Activated CD4-positive, alpha-beta T cell treated with anti-CD3 and anti-CD28 coated beads, Interleukin-2, amount 50 U/mL, for 4 hours (primary cell): ENCODE data around the gene PES1.
"Not testable (repeated sequence)": the region's sequence is repeated elsewhere in the genome, so short reads cannot be mapped to it uniquely, and the experiment has no call there.

Source experiments
- DNase-seq, 2 experiments: peaks; one replicate each; pipeline ENCODE4 v3.0.0-alpha.2; 2020

The PES1 gene

DNA sequence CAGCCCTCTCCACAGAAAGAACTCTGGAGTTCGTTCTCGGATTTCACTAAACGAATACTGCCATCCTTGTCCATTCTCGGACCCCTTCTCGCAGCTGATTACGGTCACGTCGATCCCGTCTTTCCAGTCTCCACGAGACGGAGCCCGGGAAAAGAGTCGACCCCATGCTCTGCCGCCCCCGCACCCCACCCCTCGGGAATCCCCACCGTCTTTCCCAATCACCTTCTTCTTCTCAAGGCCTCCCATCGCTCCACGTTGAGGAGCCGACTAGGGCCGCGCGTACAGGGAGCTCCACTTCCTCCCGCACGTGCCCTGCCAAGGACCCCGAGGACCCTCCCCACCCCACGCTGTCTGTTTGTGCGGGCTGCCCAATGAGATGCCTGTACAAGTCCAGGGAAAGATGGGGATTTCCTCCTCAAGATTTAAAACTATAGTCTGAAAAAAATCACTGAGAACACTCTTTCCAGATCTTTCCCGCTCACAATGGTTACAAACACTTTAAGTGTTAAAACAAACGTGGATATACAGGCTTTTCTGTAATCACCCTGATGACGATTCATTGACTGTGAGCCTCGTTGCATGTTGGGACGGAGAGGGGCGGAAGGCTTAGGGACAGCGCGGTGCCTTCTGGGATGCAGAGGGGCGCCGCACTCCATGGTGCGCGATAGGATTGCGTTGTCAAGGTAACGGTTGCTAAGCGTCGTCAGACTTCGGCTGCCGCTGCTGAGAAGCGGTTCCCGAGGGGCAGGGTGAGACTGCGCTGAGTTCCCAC is at the start of gene PES1:
TSS of gene PES1 (minus strand) at position 323 of the 772 bp plus-strand sequence. CDS start at position 246, 77 bp downstream.
- DNase-seq = peak; percentile 93 to 94

DNA sequence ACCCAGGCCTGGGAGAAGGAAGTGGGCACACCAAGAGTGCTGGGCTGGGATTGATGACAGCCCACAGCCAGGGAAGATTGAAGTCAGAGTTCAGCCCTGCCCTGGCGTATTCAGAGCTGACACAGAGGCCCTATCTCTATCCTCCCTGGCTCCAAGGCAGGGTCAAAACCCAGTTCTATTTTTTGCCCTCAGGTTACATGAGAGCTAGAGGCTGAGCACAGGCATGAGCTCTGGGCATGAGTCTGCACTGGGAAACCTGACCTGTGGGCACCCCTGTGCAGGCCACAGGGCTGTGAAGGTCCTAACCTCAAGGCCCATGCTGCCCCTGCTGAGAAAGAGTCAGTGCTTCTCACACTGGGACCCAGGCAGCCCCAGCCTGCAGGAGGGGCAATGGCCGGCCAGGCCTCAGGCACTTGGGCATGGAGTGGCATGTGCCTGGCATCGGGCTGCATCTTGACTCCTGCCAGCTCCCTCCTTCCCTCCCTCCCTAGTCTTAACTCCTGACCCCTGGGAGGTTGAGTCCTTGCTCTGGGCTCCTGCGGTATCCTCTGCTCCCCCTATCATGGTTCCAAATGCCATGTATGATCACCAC is 49.2 kb upstream of the PES1 start:
- DNase-seq = no peak

DNA sequence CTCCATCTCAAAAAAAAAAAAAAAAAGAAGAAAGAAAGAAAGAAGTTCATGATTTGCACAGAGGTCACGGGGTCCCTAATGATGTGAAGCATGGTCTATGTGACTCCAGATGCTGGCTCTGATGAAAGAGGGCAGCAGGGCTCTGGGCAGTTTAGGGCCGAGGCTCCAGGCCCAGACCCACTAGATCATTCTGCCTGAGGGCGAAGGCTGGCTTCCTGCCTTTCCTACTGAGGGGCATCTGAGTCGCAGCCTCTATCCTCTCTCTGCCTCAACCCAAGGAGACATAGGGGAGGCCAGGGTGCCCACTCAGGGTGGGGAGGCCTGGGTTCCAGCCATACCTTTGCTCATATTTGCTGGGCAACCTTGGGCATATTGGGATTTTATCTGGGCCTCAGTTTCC is 48.7 kb upstream of the PES1 start:
- DNase-seq = no peak

DNA sequence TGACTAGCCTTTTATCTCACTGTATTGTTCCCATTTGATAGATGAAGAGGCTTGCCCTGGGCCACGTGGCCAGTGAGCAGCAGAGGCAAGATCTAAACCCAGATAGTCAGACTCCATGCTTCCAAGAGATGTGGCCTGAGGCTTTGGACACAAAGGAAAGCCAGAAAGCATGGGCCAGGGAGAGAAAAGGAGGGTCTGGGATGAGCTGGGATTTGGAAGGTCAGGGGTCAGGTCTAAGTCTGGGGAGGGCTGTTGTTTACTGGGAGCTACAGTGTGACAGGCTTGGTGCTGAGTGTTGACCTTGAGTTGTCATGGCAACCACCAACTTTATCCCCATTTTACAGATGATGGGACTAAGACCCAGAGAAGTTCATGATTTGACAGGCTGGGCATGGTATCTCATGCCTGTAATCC is 46.0 kb upstream of the PES1 start:
- no peak for DNase-seq

DNA sequence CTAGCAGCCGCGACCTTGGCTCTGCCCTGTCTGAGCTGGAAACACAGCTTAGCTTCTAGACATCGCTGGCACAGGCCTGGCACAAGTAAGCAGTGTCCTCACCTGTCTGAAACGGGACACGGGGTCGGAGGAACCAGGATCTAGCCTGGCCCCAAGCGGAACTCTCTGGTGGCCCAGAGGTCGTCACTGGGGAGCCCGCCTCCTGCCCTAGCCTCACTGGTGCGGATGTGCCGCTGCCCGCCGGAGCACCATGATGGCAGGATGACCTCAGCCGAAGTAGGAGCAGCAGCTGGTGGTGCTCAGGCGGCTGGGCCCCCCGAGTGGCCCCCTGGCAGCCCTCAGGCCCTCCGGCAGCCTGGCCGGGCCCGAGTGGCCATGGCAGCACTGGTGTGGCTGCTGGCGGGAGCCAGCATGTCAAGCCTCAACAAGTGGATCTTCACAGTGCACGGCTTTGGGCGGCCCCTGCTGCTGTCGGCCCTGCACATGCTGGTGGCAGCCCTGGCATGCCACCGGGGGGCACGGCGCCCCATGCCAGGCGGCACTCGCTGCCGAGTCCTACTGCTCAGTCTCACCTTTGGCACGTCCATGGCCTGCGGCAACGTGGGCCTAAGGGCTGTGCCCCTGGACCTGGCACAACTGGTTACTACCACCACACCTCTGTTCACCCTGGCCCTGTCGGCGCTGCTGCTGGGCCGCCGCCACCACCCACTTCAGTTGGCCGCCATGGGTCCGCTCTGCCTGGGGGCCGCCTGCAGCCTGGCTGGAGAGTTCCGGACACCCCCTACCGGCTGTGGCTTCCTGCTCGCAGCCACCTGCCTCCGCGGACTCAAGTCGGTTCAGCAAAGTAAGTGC is 44.7 kb upstream of the PES1 start:
- peak in 1 of 2 experiments; percentile 3 for DNase-seq

DNA sequence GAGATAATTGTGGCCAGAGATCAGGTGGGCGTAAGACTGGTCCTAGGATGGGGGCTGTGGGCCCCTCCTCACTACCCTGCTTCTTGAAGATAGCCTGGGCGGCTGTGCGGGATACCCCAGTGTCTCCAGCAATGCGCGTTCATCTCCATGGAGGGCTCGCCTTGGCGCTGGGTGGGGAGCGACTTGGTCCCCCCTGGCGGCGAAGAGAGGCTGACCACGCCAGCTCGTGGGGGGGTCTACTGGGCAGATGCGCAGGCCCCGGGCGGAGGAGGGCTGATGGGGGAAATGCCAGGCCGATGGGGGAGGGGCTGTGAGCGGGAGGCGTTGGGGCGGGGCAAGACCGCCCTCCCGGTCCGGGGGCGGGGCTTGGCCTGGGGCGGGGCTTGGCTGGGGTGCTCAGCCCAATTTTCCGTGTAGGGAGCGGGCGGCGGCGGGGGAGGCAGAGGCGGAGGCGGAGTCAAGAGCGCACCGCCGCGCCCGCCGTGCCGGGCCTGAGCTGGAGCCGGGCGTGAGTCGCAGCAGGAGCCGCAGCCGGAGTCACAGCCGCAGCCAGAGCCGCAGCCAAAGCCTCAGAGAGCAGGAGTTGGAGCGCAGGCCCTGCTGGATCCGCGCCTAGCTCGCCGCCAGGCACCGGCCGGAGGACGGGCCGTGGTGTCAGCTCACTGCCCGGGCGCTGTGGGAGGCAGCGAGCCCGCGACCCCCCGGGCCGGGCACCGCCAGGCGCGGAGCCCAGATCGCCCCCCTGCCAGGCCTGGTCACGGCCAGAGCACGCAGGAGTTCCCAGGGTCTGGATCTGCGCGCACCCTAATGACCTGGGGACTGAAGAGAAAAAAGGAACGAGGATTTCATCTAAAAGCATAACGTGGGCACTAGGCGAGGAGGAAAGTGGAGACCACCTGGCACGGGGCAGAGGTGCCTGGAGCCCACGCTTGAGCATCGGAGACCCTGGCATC is 43.8 kb upstream of the PES1 start, which contains the start of gene SLC35E4:
TSS of gene SLC35E4 (plus strand) at position 509 of the 953 bp plus-strand sequence. CDS start 670 bp downstream, outside the sequence.
- DNase-seq = peak; percentile 94 to 95

DNA sequence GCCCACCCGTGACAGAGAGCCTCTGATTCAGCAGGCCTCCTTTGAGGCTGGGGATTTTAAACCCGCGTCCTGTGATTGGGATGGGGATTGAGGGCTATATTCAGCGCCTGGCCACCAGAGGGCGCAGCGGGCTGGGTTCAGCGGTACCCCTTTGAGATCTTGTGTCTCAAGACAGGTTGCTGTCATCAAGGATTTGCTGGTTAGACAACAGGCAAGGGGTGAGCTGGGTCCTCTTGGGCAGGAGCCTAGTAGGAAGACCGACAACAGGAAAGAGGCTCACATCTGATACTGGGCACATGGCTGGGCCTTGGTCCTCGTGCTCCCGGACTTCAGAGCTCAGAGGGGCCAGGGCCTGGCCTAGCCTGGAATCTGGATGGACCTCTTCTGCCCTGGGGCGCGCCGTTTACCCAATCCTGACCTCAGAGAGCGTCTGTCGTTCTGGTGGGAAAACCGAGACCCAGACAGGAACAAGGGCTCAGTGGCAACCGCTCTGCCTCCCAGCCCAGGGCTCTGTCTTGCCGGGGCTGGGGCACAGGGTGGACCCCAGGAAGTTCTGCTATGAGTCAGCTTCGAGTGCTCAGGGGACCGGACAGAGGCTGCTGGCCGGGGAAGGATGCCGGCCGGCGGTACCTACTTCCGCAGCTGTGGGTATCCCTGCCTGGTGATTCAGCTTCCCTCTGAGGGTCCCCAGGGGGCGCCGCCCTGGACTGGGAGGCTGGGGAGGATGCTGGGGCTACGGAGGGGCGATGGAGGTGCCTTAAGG is 42.9 kb upstream of the PES1 start:
- DNase-seq = peak; percentile 89 to 90

DNA sequence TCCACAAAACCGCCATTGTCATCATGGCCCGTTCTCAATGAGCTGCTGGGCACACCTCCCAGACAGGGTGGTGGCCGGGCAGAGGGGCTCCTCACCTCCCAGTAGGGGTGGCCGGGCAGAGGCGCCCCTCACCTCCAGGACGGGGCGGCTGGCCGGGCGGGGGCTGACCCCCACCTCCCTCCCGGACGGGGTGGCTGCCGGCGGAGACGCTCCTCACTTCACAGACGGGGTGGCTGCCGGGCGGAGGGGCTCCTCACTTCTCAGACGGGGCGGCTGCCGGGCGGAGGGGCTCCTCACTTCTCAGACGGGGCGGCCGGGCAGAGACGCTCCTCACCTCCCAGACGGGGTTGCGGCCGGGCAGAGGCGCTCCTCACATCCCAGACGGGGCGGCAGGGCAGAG is 39.8 kb upstream of the PES1 start:
- DNase-seq = not testable (repeated sequence)

DNA sequence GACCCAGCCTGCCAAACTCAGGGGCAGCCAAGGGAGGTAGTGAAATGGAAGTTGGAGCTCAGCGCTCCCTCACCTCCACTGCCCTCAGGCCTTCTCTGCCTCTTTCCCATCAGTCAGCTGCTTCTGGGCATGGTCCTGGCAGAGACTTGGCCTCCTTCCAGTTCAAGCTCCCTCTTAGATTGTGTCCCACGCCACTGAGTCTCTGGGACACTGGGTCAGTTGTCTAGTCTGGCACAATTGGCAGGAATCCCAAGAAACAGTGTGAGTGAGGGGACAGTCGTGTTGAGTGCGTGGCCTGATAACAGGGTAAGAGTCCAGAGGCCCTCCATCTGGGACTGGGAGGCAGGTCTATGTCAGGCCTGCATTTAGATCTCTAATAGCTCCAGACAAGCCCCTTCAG is 36.8 kb upstream of the PES1 start:
- no peak for DNase-seq

DNA sequence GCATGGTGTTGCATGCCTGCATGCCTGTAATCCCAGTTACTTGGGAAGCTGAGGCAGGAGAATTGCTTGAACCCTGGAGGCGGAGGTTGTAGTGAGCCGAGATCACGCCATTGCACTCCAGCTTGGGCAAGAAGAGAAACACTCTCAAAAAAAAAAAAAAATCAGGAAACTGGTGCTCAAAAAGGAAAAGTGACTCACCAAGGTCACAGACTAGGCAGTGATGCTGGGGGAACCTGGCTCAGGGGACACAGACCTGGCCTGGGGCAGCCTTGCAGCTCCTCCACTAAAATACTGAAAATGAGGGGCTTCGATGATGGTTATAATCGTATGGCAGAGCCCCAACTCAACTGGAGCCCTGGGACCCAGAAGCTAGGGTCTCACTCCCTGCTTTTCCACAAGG is 35.8 kb upstream of the PES1 start:
- DNase-seq = no peak

DNA sequence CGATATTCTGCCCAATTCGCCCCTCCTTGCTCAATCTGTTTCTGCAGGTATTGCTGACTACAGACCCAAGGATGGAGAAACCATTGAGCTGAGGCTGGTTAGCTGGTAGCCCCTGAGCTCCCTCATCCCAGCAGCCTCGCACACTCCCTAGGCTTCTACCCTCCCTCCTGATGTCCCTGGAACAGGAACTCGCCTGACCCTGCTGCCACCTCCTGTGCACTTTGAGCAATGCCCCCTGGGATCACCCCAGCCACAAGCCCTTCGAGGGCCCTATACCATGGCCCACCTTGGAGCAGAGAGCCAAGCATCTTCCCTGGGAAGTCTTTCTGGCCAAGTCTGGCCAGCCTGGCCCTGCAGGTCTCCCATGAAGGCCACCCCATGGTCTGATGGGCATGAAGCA is 34.7 kb upstream of the PES1 start:
- no peak for DNase-seq

DNA sequence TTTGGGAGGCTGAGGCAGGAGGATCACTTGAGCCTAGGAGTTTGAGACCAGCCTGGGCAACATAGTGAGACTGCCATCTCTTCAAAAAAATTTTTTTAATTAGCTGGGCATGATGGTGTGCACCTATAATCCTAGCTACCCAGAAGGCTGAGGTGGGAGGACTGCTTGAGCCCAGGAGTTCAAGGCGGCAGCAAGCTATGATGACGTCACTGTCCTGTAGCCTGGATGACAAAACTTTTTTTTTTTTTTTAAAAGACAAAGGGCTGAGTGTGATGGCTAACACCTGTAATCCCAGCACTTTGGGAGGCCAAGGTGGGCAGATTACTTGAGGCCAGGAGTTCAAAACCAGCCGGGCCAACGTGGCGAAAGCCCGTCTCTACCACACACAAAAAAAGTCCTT is 28.2 kb upstream of the PES1 start:
- not testable (repeated sequence) for DNase-seq

DNA sequence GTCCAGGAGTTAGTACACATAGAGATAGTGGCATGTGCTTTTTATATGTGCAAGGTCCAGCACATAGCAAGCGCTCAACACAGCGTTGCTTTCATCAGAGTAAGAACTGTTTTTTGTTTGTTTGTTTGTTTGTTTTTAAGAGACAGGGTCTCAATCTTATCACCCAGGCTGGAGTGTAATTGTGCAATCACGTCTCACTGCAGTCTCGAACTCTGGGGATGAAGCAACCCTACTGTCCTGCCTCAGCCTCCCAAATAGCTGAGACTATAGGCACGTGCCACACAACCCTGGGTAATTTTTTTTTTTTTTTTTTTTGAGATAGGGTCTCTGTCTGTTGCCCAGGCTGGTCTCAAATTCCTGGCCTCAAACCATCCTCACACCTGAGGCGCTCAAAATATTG is 26.1 kb upstream of the PES1 start:
- no peak for DNase-seq

DNA sequence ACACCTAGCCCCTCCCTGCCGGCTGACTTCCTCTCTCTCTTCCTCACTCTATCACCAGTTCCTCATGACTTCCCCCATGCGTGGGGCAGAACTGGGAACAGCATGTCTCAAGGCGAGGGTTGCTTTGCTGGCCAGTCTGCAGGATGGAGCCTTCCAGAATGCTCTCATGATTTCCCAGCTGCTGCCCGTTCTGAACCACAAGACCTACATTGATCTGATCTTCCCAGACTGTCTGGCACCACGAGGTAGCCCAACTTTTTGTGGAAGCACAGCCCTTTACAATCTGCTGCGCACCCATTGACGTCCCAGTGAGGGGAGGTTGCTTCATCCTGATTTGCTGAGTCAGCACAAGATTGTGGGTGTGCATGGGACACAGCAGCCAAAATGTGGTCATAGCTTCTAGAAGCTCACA is 23.8 kb upstream of the PES1 start:
- no peak for DNase-seq

DNA sequence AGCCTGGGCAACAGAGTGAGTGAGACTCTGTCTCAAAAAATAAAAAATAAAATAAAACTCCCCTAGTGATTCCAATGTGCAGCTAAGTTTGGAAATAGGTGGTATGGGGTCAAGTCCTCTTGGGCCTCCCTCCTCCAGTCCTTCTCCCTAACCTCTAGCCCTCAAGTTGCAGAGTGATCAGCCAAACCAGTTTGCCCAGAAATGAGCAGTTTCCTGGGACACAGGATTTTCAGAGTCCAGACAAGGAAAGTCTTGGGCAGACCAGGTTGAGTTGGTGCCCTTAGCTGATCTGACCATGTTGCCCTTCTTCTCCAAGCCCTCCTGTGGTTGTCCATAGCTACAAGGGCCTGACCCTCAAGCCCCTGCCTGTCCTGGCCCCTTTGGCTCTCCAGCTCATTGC is 23.2 kb upstream of the PES1 start:
- DNase-seq = no peak

DNA sequence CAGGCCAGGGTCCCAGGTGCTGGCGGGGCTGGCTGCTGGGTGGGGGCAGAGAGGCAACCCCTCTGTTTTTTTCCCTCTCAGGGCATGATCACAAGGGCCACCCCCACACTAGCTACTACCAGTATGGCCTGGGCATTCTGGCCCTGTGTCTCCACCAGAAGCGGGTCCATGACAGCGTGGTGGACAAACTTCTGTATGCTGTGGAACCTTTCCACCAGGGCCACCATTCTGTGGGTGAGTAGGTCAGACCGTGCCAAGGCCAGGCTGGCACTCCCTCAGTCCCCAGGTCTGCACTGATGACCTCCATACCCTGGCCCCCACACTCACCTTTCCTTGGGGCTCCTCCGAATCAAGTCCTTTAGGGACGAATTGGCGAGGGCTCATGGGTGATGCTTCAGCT is 22.6 kb upstream of the PES1 start:
- DNase-seq = no peak

DNA sequence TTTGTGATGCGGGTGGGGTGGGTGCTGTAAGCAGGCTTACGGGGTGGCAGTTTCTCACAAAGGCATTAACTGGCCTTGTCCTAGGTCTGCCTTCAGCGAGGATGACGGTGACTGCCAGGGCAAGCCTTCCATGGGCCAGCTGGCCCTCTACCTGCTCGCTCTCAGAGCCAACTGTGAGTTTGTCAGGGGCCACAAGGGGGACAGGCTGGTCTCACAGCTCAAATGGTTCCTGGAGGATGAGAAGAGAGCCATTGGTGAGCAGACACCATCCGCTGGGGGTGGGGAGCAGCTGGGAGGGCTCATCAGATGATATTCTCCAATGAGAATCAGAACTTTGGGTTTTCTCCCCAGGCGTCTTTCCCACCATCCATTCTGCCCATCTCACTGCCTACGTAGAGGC is 21.1 kb upstream of the PES1 start:
- DNase-seq = no peak

DNA sequence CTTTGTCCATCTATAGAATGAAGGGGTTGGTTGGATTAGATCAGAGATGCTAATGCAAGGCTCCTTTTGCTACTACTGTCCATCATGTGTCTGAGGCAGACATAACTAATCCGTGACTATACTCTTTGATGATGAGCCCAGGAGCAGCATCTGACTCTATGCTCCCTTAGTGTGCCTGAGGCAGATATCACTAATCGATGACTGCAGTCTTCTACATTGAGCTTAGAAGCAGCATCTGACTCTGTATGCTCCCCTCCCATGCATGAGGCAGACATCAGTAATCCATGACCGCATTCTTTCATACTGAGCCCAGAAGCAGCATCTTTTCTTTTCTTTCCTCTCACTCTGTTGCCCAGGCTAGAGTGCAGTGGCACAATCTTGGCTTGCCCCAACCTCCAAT is 19.5 kb upstream of the PES1 start:
- no peak for DNase-seq

DNA sequence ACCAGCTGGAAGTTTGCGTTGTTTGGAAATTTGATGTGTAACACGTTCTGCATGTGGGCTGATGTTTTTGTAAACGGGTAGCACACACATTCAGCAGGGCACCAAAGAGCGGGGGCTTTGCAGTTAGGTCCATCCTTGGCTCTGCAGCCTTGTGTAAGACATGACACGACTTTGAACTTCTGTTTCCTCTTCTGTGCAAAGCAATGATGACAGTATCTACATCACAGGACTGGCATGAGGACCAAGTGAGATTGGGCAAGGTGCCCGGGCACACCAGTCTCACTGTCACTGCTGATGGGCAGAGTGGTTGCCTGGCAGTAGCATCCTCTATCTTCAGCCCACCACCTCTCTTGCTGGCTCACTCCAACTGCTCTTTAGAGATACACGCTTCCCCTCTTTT is 18.6 kb upstream of the PES1 start:
- no peak for DNase-seq

DNA sequence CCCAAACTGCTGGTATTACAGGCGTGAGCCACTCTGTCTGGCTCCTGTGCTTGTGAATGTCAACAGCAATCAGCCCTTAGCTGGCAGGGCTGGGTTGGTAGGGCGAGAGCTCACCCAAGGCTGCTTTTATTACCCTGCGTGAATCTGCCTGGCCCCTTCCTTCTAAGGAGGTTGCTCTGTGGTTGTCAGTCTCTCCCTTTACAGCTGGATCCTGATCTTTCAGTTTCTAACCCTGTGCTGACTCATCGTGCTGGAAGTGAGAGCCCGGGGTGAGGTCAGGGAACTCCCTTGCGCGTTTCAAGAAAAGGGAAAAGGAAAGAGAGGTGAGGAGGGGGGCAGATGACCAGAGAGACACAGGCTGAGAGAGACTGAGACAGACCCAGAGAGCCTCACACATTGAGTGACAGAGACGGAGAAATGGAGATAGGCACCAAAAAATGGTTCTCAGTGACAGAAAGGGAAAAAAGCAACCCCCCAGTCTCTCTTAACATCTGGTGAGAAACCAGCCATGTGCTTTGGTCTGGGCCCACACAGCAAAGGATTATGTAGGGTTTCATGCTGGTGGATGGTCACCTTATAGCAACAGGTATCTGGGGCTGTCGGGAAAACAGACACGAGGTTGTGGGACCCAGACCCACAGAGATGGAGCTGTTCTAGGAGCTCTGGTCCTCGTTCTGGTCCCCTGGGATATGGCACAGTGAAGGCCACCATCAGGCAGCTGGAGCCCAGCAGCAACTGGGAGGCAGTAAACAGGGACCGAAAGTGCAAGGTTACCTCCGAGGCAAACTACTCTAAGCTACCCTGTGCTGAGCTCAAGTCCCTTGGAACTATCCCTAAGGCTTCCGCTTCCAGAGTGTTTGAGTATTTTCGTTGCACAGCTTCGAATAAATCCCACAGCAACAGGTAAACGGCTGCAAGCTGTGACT is 17.8 kb upstream of the PES1 start:
- DNase-seq = no peak

DNA sequence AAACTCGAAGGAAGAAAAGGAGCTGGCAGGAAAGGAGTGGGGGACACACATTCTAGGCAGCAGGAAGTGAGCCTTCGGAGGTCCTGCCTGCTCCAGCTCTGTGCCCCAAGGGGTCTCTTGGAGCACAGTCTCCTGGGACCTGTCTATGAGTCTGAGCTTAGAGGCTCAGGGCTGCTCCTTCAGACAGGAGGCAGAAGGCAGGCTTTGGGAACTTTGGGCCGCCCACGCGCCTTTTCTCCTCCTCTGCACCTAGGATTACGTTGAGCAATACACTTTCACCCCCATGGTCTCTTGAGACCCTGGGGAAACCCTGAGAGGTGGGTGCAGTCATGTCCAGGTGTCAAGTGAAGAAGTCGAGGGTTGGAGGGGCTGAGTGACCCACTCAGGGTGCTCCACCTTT is 16.2 kb upstream of the PES1 start:
- DNase-seq = no peak
